Right lobe of liver (tissue), 6 donors: ENCODE data around the gene GPR52. TPM values are rescaled to one million over a fixed set of nuclear protein-coding genes. Genes with fewer than 3 reads are reported as not detected.

Experiments
- ATAC-seq, 4 donors: fragments of 200-7000 bp; cut with Tn5 transposase; one replicate each; pipeline ENCODE4 v1.9.1; 2020; ENCODE audit warnings: mild to moderate bottlenecking in 4 of 4, moderate library complexity in 4 of 4
- DNase-seq, 3 donors: peaks; one replicate each; pipeline ENCODE4 v3.0.0-alpha.2; 2020
- H3K27ac ChIP-seq, 3 donors: fragments of 200-600 bp; one replicate each; pipeline ENCODE4 v1.8.0; 2022
- H3K27me3 ChIP-seq, 2 donors: fragments of 200-600 bp; one replicate each; pipeline ENCODE4 v1.8.0; 2022
- H3K36me3 ChIP-seq, 4 donors: fragments of 200-600 bp; sonication (generic) in 1 of 4; one replicate each; pipeline versions ENCODE4 v1.5.1 to v1.8.0; 2017 to 2022; ENCODE audit warnings: control low read depth in 1 of 4
- H3K4me1 ChIP-seq, 4 donors: fragments of 200-600 bp; sonication (generic) in 1 of 4; one replicate each; pipeline versions ENCODE4 v1.5.1 to v1.8.0; 2017 to 2022; ENCODE audit warnings: control low read depth in 1 of 4
- H3K4me3 ChIP-seq, 3 donors: fragments of 200-600 bp; one replicate each; pipeline ENCODE4 v1.8.0; 2022
- H3K9me3 ChIP-seq, 4 donors: fragments of 200-600 bp; sonication (generic) in 1 of 4; one replicate each; pipeline versions ENCODE4 v1.5.1 to v1.8.0; 2017 to 2022; ENCODE audit warnings: control low read depth in 1 of 4
- CTCF ChIP-seq, 4 donors: fragments of 200-600 bp in 3 of 4; fragments of 450-650 bp in 1 of 4; IDR thresholded peaks; one replicate each; pipeline versions ENCODE4 v1.5.1 to v1.8.0; 2016 to 2022; ENCODE audit warnings: antibody characterized with exemption in 4 of 4, mild to moderate bottlenecking in 2 of 4
- POLR2A ChIP-seq: fragments of 450-650 bp; IDR thresholded peaks from one replicate; pipeline ENCODE4 v1.6.1; 2017; ENCODE audit warnings: antibody characterized with exemption, mild to moderate bottlenecking
- WGBS: methylation state at CpG from one replicate; pipeline ENCODE4 v1.1.6; 2018; ENCODE audit warnings: low coverage, low lambda C conversion rate; ENCODE audit not compliant: insufficient coverage; ENCODE audit errors: missing lambda C conversion rate; 5-methylcytosine and 5-hydroxymethylcytosine counted together
- intact Hi-C, 2 donors: fragments of 100-400 bp; cut with DNase I; formaldehyde crosslinking; loops; one replicate each; pipeline versions ENCODE4 v1.11.2 to v1.14.1; 2022
- total RNA-seq, 6 experiments: library from RNA; depleted of rRNA in 2 of 6; stranded (reverse); fragments of >200 nt in 2 of 6; fragmentation: NEBNext Ultra II Directional in 3 of 6; extraction: Animal tissue kit (Norgen Biotek cat#: 25700) in 3 of 6; gene quantifications; one replicate each; pipeline versions ENCODE4 v1.1.0 to v1.2.4, GENCODE V29; 2016 to 2023
- donor health status: DM: no; HTN: yes; CAD: no.
- donor health status: DM: no; HTN: no; CAD: no.
- donor health status: DM: no; HTN: no; CAD: no.
- donor health status: DM: no; HTN: yes; CAD: no.
- donor health status: DM: no; HTN: yes; CAD: no.

GPR52 gene
- total RNA-seq, 6 experiments from 2014 or later, result 0.68 to 3.1 (median 0.87) TPM

GRCh38 chr1:174426153-174426552 is 21.6 kb upstream of the GPR52 start:
- H3K9me3 ChIP-seq, result no peaks in the 10 kb centered on the region
- DNase-seq (no peak), ATAC-seq (no peak)
- WGBS, result 96% methylated on average over 3 of the region's 3 CpGs
- no peaks in the 10 kb centered on the region for H3K4me1 ChIP-seq
- H3K27ac ChIP-seq, result no peak overlapping the region
- no peak for TF ChIP-seq POLR2A
- no peak for TF ChIP-seq CTCF (IDR thresholded peaks at IDR 0.05)
- H3K36me3 ChIP-seq, result no peaks in the 10 kb centered on the region
- H3K4me3 ChIP-seq, result no peak overlapping the region
- H3K27me3 ChIP-seq, result no peaks in the 10 kb centered on the region
- intact Hi-C loops, result no loop called here

GRCh38 chr1:174428033-174428432 is 19.7 kb upstream of the GPR52 start:
- H3K9me3 ChIP-seq, result no peaks in the 10 kb centered on the region
- WGBS, result 56% methylated on average over 3 of the region's 3 CpGs
- H3K36me3 ChIP-seq, result no peaks in the 10 kb centered on the region
- ATAC-seq (no peak), DNase-seq (no peak)
- no peaks in the 10 kb centered on the region for H3K27me3 ChIP-seq
- no peak overlapping the region for H3K27ac ChIP-seq
- intact Hi-C loops, result no loop called here
- TF ChIP-seq POLR2A, result no peak
- no peak for TF ChIP-seq CTCF (IDR thresholded peaks at IDR 0.05)
- no peak overlapping the region for H3K4me3 ChIP-seq
- H3K4me1 ChIP-seq, result no peaks in the 10 kb centered on the region

GRCh38 chr1:174428739-174429138 is 19.0 kb upstream of the GPR52 start:
- no peaks in the 10 kb centered on the region for H3K9me3 ChIP-seq

GRCh38 chr1:174433451-174433850 is 14.3 kb upstream of the GPR52 start:
- no peak for TF ChIP-seq POLR2A
- no peak for TF ChIP-seq CTCF (IDR thresholded peaks at IDR 0.05)
- Histone ChIP-seq H3K4me1 (no peaks in the 10 kb centered on the region), H3K4me3 (no peak overlapping the region), H3K36me3 (no peaks in the 10 kb centered on the region), H3K9me3 (no peaks in the 10 kb centered on the region), H3K27me3 (no peaks in the 10 kb centered on the region), H3K27ac (no peak overlapping the region)
- WGBS, result 100% methylated on average over 1 of the region's 1 CpG
- ATAC-seq, result no peak
- DNase-seq, result no peak
- intact Hi-C loops, result no loop called here

More at GRCh38 chr1:174428739-174429138, 19.0 kb upstream of the GPR52 start:
- H3K27ac ChIP-seq, result no peak overlapping the region
- no peak for DNase-seq
- intact Hi-C loops, result no loop called here
- no peaks in the 10 kb centered on the region for H3K4me1 ChIP-seq
- H3K27me3 ChIP-seq, result no peaks in the 10 kb centered on the region
- no peak for TF ChIP-seq CTCF (IDR thresholded peaks at IDR 0.05)
- no peak for TF ChIP-seq POLR2A
- H3K36me3 ChIP-seq, result no peaks in the 10 kb centered on the region
- no peak for ATAC-seq
- H3K4me3 ChIP-seq, result no peak overlapping the region

DNA sequence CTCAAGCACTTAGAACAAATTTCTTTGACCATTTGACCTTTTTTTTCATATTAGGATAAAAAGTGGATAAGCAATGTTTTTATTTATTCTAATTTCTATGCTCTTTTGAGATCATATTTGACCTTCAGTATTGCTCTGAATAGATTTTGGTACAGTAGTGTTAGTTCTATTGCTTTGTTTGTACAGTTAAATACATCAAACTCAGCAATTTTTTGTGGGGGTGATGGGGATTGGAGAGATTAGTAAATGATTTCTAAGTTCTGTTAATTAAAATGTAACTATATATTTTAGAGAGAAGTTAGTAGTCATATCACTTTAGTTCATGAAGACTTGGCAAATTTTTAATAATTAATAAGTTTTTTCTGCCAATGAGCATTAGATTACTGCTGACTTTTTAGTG is 2.4 kb upstream of the GPR52 start:
- Histone ChIP-seq H3K36me3 (no peaks in the 10 kb centered on the region), H3K9me3 (no peaks in the 10 kb centered on the region), H3K27me3 (no peaks in the 10 kb centered on the region), H3K27ac (no peak overlapping the region), H3K4me3 (no peak overlapping the region), H3K4me1 (no peaks in the 10 kb centered on the region)
- TF ChIP-seq POLR2A, result no peak
- ATAC-seq (no peak), DNase-seq (no peak)
- intact Hi-C loops, result no loop called here
